ENCODE results near the gene POLA1.
"Not testable (repeated sequence)": the region's sequence is repeated elsewhere in the genome, so short reads cannot be mapped to it uniquely, and the experiment has no call there.

Gene POLA1

GRCh38 chrX:24768556-24768955 is 74.8 kb downstream of the POLA1 start:
- peak in 1 of 42 donors; percentile 1 for DNase-seq
- intact Hi-C loops (cut with DNase I): no loop called here

GRCh38 chrX:24774650-24775049 is 80.9 kb downstream of the POLA1 start:
- intact Hi-C loops (cut with DNase I): no loop called here
- DNase-seq: no peak

- intact Hi-C loops (cut with DNase I): no loop called here
- DNase-seq: no peak
Observed at GRCh38 chrX:24775891-24776290, 82.2 kb downstream of the POLA1 start.

GRCh38 chrX:24777660-24778059 is 83.9 kb downstream of the POLA1 start:
- intact Hi-C loops (cut with DNase I): no loop called here
- DNase-seq: no peak

- DNase-seq: no peak
- intact Hi-C loops (cut with DNase I): no loop called here
Observed at GRCh38 chrX:24782011-24782410, 88.3 kb downstream of the POLA1 start.

GRCh38 chrX:24789047-24789446 is 95.3 kb downstream of the POLA1 start:
- DNase-seq: no peak
- intact Hi-C loops (cut with DNase I): no loop called here

GRCh38 chrX:24790166-24790565 is 96.4 kb downstream of the POLA1 start:
- intact Hi-C loops (cut with DNase I): no loop called here
- DNase-seq: no peak

- DNase-seq: no peak
Observed at GRCh38 chrX:24796204-24796603, 102.5 kb downstream of the POLA1 start.

GRCh38 chrX:24799078-24799477 is 105.4 kb downstream of the POLA1 start:
- intact Hi-C loops (cut with DNase I): no loop called here
- DNase-seq: no peak

More at GRCh38 chrX:24796204-24796603, 102.5 kb downstream of the POLA1 start:
- intact Hi-C loops (cut with DNase I): no loop called here

- DNase-seq: no peak
- intact Hi-C loops (cut with DNase I): no loop called here
Observed at GRCh38 chrX:24799565-24799964, 105.8 kb downstream of the POLA1 start.

- intact Hi-C loops (cut with DNase I): no loop called here
- DNase-seq: peak in 22 of 42 donors; percentile 6 to 63 (median 26)
Observed at GRCh38 chrX:24805201-24805600, 111.5 kb downstream of the POLA1 start.

GRCh38 chrX:24819807-24820206 is 126.1 kb downstream of the POLA1 start:
- intact Hi-C loops (cut with DNase I); DNase-seq: not testable (repeated sequence)

- intact Hi-C loops (cut with DNase I): no loop called here
- no peak for DNase-seq
Observed at GRCh38 chrX:24828147-24828546, 134.4 kb downstream of the POLA1 start.

- intact Hi-C loops (cut with DNase I): no loop called here
- DNase-seq: no peak
Observed at GRCh38 chrX:24828600-24828999, 134.9 kb downstream of the POLA1 start.

- no peak for DNase-seq
- intact Hi-C loops (cut with DNase I): loop anchor here (10.0 kb wide), 1 partner anchor 311 kb away; no protein-coding TSS in a partner anchor
Observed at GRCh38 chrX:24833695-24834094, 140.0 kb downstream of the POLA1 start.

- intact Hi-C loops (cut with DNase I): loop anchor here (10.0 kb wide), 1 partner anchor 307 kb away; no protein-coding TSS in a partner anchor
- DNase-seq: no peak
Observed at GRCh38 chrX:24837966-24838365, 144.2 kb downstream of the POLA1 start.

- peak in 12 of 42 donors; percentile 10 to 50 (median 24) for DNase-seq
- intact Hi-C loops (cut with DNase I): loop anchor here (10.0 kb wide), 1 partner anchor 306 kb away; no protein-coding TSS in a partner anchor
Observed at GRCh38 chrX:24838629-24839028, 144.9 kb downstream of the POLA1 start.

- no peak for DNase-seq
- intact Hi-C loops (cut with DNase I): loop anchor here (10.0 kb wide), 1 partner anchor 305 kb away; no protein-coding TSS in a partner anchor
Observed at GRCh38 chrX:24839331-24839730, 145.6 kb downstream of the POLA1 start.

GRCh38 chrX:24842486-24842885 is 148.8 kb downstream of the POLA1 start:
- no peak for DNase-seq
- intact Hi-C loops (cut with DNase I): no loop called here

GRCh38 chrX:24846550-24847150 is 152.9 kb downstream of the POLA1 start:
- intact Hi-C loops (cut with DNase I): no loop called here
- peak in 3 of 42 donors; percentile 1 to 9 (median 2) for DNase-seq

GRCh38 chrX:24851289-24851688 is 157.6 kb downstream of the POLA1 start:
- intact Hi-C loops (cut with DNase I): no loop called here

More at GRCh38 chrX:24851289-24851688, 157.6 kb downstream of the POLA1 start:
- no peak for DNase-seq
